GM12878 (cell line): ENCODE results near the gene SPATS1. TPM values are rescaled to one million over a fixed set of nuclear protein-coding genes. Genes with fewer than 3 reads are reported as not detected.
"Not testable (repeated sequence)": the region's sequence is repeated elsewhere in the genome, so short reads cannot be mapped to it uniquely, and the experiment has no call there.

Experiments used
- ATAC-seq: fragments of 200-7000 bp; cut with Tn5 transposase; 3 replicates; pipeline ENCODE4 v1.9.1; 2020; ENCODE audit warnings: mild to moderate bottlenecking, moderate library complexity
- BruUV-seq: library from RNA; stranded (reverse); fragments of 400-500 nt; replicated peaks from 2 replicates; lab custom pipeline; 2021; lab: Mats Ljungman, UMichigan
- CTCF ChIA-PET: fragments of 300-600 bp; sonication (Branson Sonifier 250); formaldehyde crosslinking; extraction: SDS; loops from one replicate; lab custom pipeline; 2021; ENCODE audit warnings: inconsistent platforms; lab: Yijun Ruan, JAX
- POLR2A ChIA-PET: fragments of 350-600 bp; formaldehyde crosslinking; extraction: SDS; loops from one replicate; lab custom pipeline; 2021; ENCODE audit warnings: inconsistent platforms; lab: Charles Lee
- RAD21 ChIA-PET: fragments of 300-600 bp; sonication (Branson Sonifier 250); formaldehyde crosslinking; loops from one replicate; lab custom pipeline; 2023; ENCODE audit warnings: antibody characterized with exemption; ENCODE audit not compliant: unreplicated experiment; lab: Charles Lee
- SMC1A ChIA-PET: fragments of 300-600 bp; sonication (Branson Sonifier 250); formaldehyde crosslinking; loops from one replicate; lab custom pipeline; 2023; ENCODE audit not compliant: unreplicated experiment, uncharacterized antibody; lab: Charles Lee
- DNase-seq: peaks from one replicate; pipeline ENCODE4 v3.0.0-alpha.2; 2011; ENCODE audit warnings: low read depth, low spot score
- FAIRE-seq: peaks from 3 replicates; lab custom pipeline; 2011; peaks lifted over from hg19 to GRCh38; lab: Jason Lieb, UNC
- H2AFZ ChIP-seq: 2 replicates; pipeline ENCODE4 v1.6.0; 2011; ENCODE audit warnings: low read depth, low read length, control low read depth; ENCODE audit not compliant: control insufficient read depth
- H3K27ac ChIP-seq: 2 replicates; pipeline ENCODE4 v1.5.1; 2011; ENCODE audit warnings: control low read depth; ENCODE audit not compliant: control insufficient read depth, insufficient read depth
- H3K27me3 ChIP-seq, 2 experiments: replicated peaks in 1 of 2; 2 replicates each; pipeline versions ENCODE4 v1.6.0 to v1.6.1; 2011; ENCODE audit warnings: low read length in 1 of 2; ENCODE audit not compliant: control insufficient read depth in 2 of 2, insufficient read depth in 2 of 2
- H3K36me3 ChIP-seq, 2 experiments: 2 replicates each; pipeline ENCODE4 v1.5.1; 2011; ENCODE audit warnings: low read length in 1 of 2; ENCODE audit not compliant: control insufficient read depth in 2 of 2, insufficient read depth in 2 of 2
- H3K4me1 ChIP-seq: 2 replicates; pipeline ENCODE4 v1.6.1; 2011; ENCODE audit warnings: mild to moderate bottlenecking, low read length, moderate library complexity, mixed read lengths; ENCODE audit not compliant: control insufficient read depth, insufficient read depth
- H3K4me2 ChIP-seq: 2 replicates; pipeline ENCODE4 v1.6.0; 2011; ENCODE audit warnings: control low read depth; ENCODE audit not compliant: control insufficient read depth, insufficient read depth
- H3K4me3 ChIP-seq: fragments of 200-600 bp; sonication (generic); 2 replicates; pipeline ENCODE4 v1.5.1; 2016
- H3K79me2 ChIP-seq: 2 replicates; pipeline ENCODE4 v1.6.0; 2011; ENCODE audit warnings: low read length; ENCODE audit not compliant: control insufficient read depth, insufficient read depth
- H3K9ac ChIP-seq: 2 replicates; pipeline ENCODE4 v1.8.0; 2011; ENCODE audit warnings: low read length, control low read depth, mixed read lengths; ENCODE audit not compliant: control insufficient read depth, insufficient read depth
- H3K9me3 ChIP-seq: replicated peaks from 3 replicates; pipeline ENCODE4 v1.5.1; 2011; ENCODE audit warnings: mild to moderate bottlenecking, low read length; ENCODE audit not compliant: control insufficient read depth, insufficient read depth
- H4K20me1 ChIP-seq: 2 replicates; pipeline ENCODE4 v1.6.0; 2011; ENCODE audit not compliant: control insufficient read depth, insufficient read depth
- CBFB ChIP-seq: IDR thresholded peaks from 2 replicates; pipeline ENCODE4 v1.6.1; 2016; ENCODE audit warnings: antibody characterized with exemption, low read depth
- FOXK2 ChIP-seq: fragments of 450-650 bp; IDR thresholded peaks from 2 replicates; pipeline ENCODE4 v1.6.1; 2017; ENCODE audit warnings: mild to moderate bottlenecking, moderate library complexity
- IRF4 ChIP-seq: IDR thresholded peaks from 2 replicates; pipeline ENCODE4 v1.6.1; 2011; ENCODE audit warnings: low read depth, low read length
- MXI1 ChIP-seq: fragments of 150-350 bp; IDR thresholded peaks from 2 replicates; pipeline ENCODE4 v1.6.1; 2011; ENCODE audit warnings: low read depth, mild to moderate bottlenecking, inconsistent platforms, low read length, improper control_type of control experiment
- NFYB ChIP-seq: IDR thresholded peaks from 2 replicates; pipeline ENCODE4 v1.6.1; 2011; ENCODE audit warnings: low read depth, mild to moderate bottlenecking, low read length, improper control_type of control experiment, moderate library complexity; ENCODE audit not compliant: insufficient read depth
- RUNX3 ChIP-seq: IDR thresholded peaks from 2 replicates; pipeline ENCODE4 v1.6.1; 2012; ENCODE audit warnings: low read length, inconsistent platforms
- SMAD1 ChIP-seq: fragments of 450-650 bp; IDR thresholded peaks from 2 replicates; pipeline ENCODE4 v1.6.1; 2018; ENCODE audit warnings: mild to moderate bottlenecking, low read depth; ENCODE audit not compliant: partially characterized antibody
- USF1 ChIP-seq: IDR thresholded peaks from 2 replicates; pipeline ENCODE4 v1.6.1; 2011; ENCODE audit warnings: borderline replicate concordance, low read depth, mild to moderate bottlenecking, moderate library complexity, mixed read lengths, low read length; ENCODE audit not compliant: insufficient read depth; ENCODE audit errors: extremely low read length
- ZNF217 ChIP-seq: fragments of 450-650 bp; IDR thresholded peaks from 2 replicates; pipeline ENCODE4 v1.6.1; 2017; ENCODE audit warnings: antibody characterized with exemption, mild to moderate bottlenecking
- ZNF592 ChIP-seq: fragments of 450-650 bp; IDR thresholded peaks from 2 replicates; pipeline ENCODE4 v1.6.1; 2017; ENCODE audit warnings: mild to moderate bottlenecking, moderate library complexity
- WGBS: methylation state at CpG from one replicate; pipeline ENCODE4 v1.1.6; 2016; ENCODE audit warnings: low lambda C conversion rate; ENCODE audit not compliant: insufficient replicate concordance, insufficient coverage; ENCODE audit errors: missing lambda C conversion rate; 5-methylcytosine and 5-hydroxymethylcytosine counted together
- in situ Hi-C: fragments of 300-500 bp; cut with MboI; formaldehyde crosslinking; loops from 9 replicates; pipeline ENCODE4 v1.14.3; 2018; ENCODE audit warnings: mixed read lengths
- intact Hi-C: fragments of 100-400 bp; cut with micrococcal nuclease; formaldehyde crosslinking; loops from one replicate; pipeline ENCODE4 v1.14.2; 2022; ENCODE audit not compliant: unreplicated experiment
- polyA plus RNA-seq, 11 experiments: library from polyadenylated mRNA; depleted of rRNA in 4 of 11; unstranded in 6 of 11; stranded (reverse) in 5 of 11; fragments of >200 nt; fragmentation: Nextera tagmentation in 4 of 11; fragmentation: Illumina TruSeq in 1 of 11; extraction: Ambion mirVana in 4 of 11; extraction: Trizol in 1 of 11; gene quantifications; 1 replicate in 1 of 11; 2 replicates in 10 of 11; pipeline versions ENCODE4 v1.2.1 to v1.2.3, GENCODE V29; 2011 to 2016; ENCODE audit warnings: inconsistent platforms in 2 of 11, missing spikeins in 2 of 11, low read depth in 1 of 11
- total RNA-seq, 4 experiments: library from RNA; depleted of rRNA in 3 of 4; stranded (reverse); fragments of >200 nt in 3 of 4; fragmentation: Illumina TruSeq in 1 of 4; extraction: Trizol in 1 of 4; gene quantifications; 2 replicates each; pipeline versions ENCODE4 v1.2.1 to v1.2.3, GENCODE V29; 2013 to 2021

Gene SPATS1
- total and polyA plus RNA-seq, 10 of the 15 experiments (the other 5 are each of a cell fraction or from before 2014, with no cell fraction given) = 0.12 TPM; not detected in 9

- no peak for FAIRE-seq
- TF ChIP-seq ZNF217 (no peak), CBFB (no peak), NFYB (no peak), FOXK2 (no peak), RUNX3 (no peak), IRF4 (no peak), USF1 (no peak), SMAD1 (no peak), MXI1 (no peak), ZNF592 (no peak)
- ATAC-seq = no peak
- DNase-seq = no peak
- POLR2A ChIA-PET = interaction anchor here (0.7 kb wide), 1 partner anchor 30 kb away, joined by 4 read pairs; no protein-coding TSS in a partner anchor
- in situ Hi-C loops = no loop called here
- RAD21 ChIA-PET = no interaction called here
- no peaks in the 10 kb centered on the region for H3K4me1 ChIP-seq
- no peak overlapping the region for H3K4me2 ChIP-seq
- H4K20me1 ChIP-seq = no peaks in the 10 kb centered on the region
- no peak overlapping the region for H2AFZ ChIP-seq
- no TSS peak for BruUV-seq
- CTCF ChIA-PET = no interaction called here
- SMC1A ChIA-PET = no interaction called here
- no peaks in the 10 kb centered on the region for H3K9me3 ChIP-seq
- intact Hi-C loops = no loop called here
- no peak overlapping the region for H3K9ac ChIP-seq
- no peaks in the 10 kb centered on the region for H3K36me3 ChIP-seq
- WGBS = 27% methylated on average over 6 of the region's 6 CpGs
- no peaks in the 10 kb centered on the region for H3K79me2 ChIP-seq
- no peak overlapping the region for H3K27ac ChIP-seq
- no peak overlapping the region for H3K4me3 ChIP-seq
- H3K27me3 ChIP-seq = 0 out of 4 replicates have a peak, but pooled peaks cover 0 to under 1% of the 10 kb centered on the region in 2 experiments
Measured at GRCh38 chr6:44349904-44350649, 7.6 kb downstream of the SPATS1 start.

GRCh38 chr6:44350650-44350994, 8.2 kb downstream of the SPATS1 start:
- H4K20me1 ChIP-seq, BruUV-seq, in situ Hi-C loops, FAIRE-seq, intact Hi-C loops, ATAC-seq, H2AFZ ChIP-seq, H3K79me2 ChIP-seq, H3K9me3 ChIP-seq, H3K4me3 ChIP-seq, CTCF ChIA-PET, H3K4me2 ChIP-seq, H3K27ac ChIP-seq, H3K9ac ChIP-seq, H3K36me3 ChIP-seq, H3K4me1 ChIP-seq, H3K27me3 ChIP-seq, DNase-seq, RAD21 ChIA-PET: not testable (repeated sequence)
- POLR2A ChIA-PET = interaction anchor here (0.7 kb wide), 1 partner anchor 29 kb away, joined by 4 read pairs; no protein-coding TSS in a partner anchor
- SMC1A ChIA-PET = interaction anchor here (1.1 kb wide), 1 partner anchor 20 kb away, joined by 3 read pairs; no protein-coding TSS in a partner anchor
- WGBS = 8% methylated on average over 4 of the region's 4 CpGs
